Right atrium auricular region (tissue), 2 donors: ENCODE measurements around the gene HACE1. TPM values are rescaled to one million over a fixed set of nuclear protein-coding genes. Genes with fewer than 3 reads are reported as not detected.
A peak's percentile ranks its signal among the peaks of the same experiment; 100 is the strongest.
"Not testable (repeated sequence)": the region's sequence is repeated elsewhere in the genome, so short reads cannot be mapped to it uniquely, and the experiment has no call there.

ENCODE experiments used
- DNase-seq: peaks from one replicate; pipeline ENCODE4 v3.0.0-alpha.2; 2019; ENCODE audit warnings: low spot score
- H3K27ac ChIP-seq, 2 donors: fragments of 200-600 bp; sonication (generic); 1 replicate in 1 of 2; 2 replicates in 1 of 2; pipeline ENCODE4 v1.5.1; 2016 to 2019
- H3K27me3 ChIP-seq, 2 donors: fragments of 200-600 bp; sonication (generic); one replicate each; pipeline versions ENCODE4 v1.5.1 to v1.6.0; 2017 to 2019
- H3K36me3 ChIP-seq: fragments of 200-600 bp; sonication (generic); one replicate; pipeline ENCODE4 v1.5.1; 2016
- H3K4me1 ChIP-seq, 2 donors: fragments of 200-600 bp; sonication (generic); one replicate each; pipeline versions ENCODE4 v1.5.1 to v1.6.0; 2017 to 2019
- H3K4me3 ChIP-seq, 2 donors: fragments of 200-600 bp; sonication (generic); 1 replicate in 1 of 2; 2 replicates in 1 of 2; pipeline ENCODE4 v1.5.1; 2017 to 2019; ENCODE audit warnings: mild to moderate bottlenecking in 1 of 2, moderate library complexity in 1 of 2
- H3K9me3 ChIP-seq, 2 donors: fragments of 200-600 bp; sonication (generic); one replicate each; pipeline ENCODE4 v1.5.1; 2019
- CTCF ChIP-seq, 2 donors: fragments of 200-600 bp; sonication (generic); IDR thresholded peaks; one replicate each; pipeline ENCODE4 v1.5.1; 2019; ENCODE audit warnings: antibody characterized with exemption in 2 of 2
- total RNA-seq, 2 donors: library from RNA; depleted of rRNA; stranded (reverse); fragments of >200 nt; gene quantifications; one replicate each; pipeline ENCODE4 v1.1.0, GENCODE V29; 2016

Gene HACE1
- total RNA-seq, 2 donors from 2014 or later: 6.0 to 6.8 TPM

DNA sequence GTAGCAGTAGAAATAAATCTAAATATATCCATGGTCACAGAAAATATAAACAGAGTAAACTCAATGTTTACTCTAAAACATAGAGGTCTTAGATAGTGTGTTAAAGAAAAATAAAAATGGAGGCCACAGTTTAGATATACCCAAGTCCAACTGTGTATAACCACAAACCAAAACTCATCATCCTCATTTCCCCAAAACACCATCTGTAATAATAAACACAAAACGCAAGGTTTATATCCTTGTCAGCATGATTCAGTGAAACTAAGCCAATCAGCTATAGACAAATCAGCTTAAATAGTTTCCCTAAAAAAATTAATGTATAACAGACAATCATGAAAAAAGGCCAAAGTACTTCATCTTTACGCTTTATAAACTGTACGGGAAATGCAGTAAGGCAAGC is 2.7 kb upstream of the HACE1 start:
- no peaks in the 10 kb centered on the region for H3K9me3 ChIP-seq
- H3K4me1 ChIP-seq: peaks cover 0 to 10% of the 10 kb centered on the region in 2 donors

DNA sequence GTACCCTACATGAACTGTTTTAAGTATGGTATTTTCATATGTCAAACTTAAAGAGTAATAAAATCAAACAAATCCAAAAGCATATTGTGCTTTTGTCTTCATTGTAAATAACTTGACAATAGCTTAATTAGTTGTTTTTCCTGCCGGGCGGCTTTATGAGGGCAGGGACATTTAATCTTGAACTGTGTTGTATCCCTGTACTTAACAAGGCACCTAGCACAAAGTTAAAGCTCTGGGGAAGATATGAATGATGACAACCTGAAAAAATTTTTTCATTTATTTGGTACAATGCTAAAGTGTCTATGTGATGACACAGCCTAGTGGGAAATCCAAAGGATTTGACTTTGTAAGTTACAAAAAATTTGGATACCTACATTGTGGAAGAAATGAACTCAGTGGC is 502 bp upstream of the HACE1 start:
- Histone ChIP-seq H3K36me3 (no peaks in the 10 kb centered on the region), H3K27ac (peak overlapping the region; percentile 79 to 80)

More for the DNA sequence above, 2.7 kb upstream of the HACE1 start:
- DNase-seq: no peak
- H3K4me3 ChIP-seq: no peak overlapping the region
- H3K27me3 ChIP-seq: no peaks in the 10 kb centered on the region
- no peak for TF ChIP-seq CTCF (IDR thresholded peaks at IDR 0.05)
- H3K27ac ChIP-seq: no peak overlapping the region
- no peaks in the 10 kb centered on the region for H3K36me3 ChIP-seq

DNA sequence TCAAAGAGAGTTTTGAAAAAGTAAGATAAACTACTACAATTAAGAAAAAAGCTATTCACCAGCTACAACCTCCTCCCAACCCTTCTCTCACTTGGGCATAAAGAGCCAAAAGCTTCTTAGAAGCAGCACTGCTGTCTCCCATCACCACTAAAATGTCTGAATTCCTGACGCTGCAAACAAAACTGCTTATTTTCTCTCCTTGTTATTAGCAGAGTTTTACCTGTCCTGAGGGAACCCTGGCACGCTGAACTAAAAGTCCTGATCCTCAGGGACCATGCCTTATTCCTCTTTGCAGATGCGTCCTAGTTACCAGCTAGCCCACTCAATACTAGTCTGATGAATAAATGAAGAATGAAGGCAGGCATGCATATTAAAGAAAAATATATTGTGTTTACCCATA is 1.1 kb downstream of the HACE1 start:
- no peaks in the 10 kb centered on the region for H3K9me3 ChIP-seq
- H3K4me3 ChIP-seq: peak overlapping the region; percentile 80 to 81
- no peaks in the 10 kb centered on the region for H3K27me3 ChIP-seq
- no peak for DNase-seq
- peaks cover 0 to 10% of the 10 kb centered on the region in 2 donors for H3K4me1 ChIP-seq
- no peak for TF ChIP-seq CTCF (IDR thresholded peaks at IDR 0.05)
- H3K27ac ChIP-seq: peak overlapping the region in 1 of 2 donors; percentile 80
- H3K36me3 ChIP-seq: no peaks in the 10 kb centered on the region

More for the DNA sequence above, 502 bp upstream of the HACE1 start:
- H3K4me1 ChIP-seq: peaks cover 0 to 10% of the 10 kb centered on the region in 2 donors
- no peaks in the 10 kb centered on the region for H3K27me3 ChIP-seq
- H3K9me3 ChIP-seq: no peaks in the 10 kb centered on the region
- H3K4me3 ChIP-seq: peak overlapping the region; percentile 80 to 81
- TF ChIP-seq CTCF (IDR thresholded peaks at IDR 0.05): no peak
- DNase-seq: no peak

GRCh38 chr6:104855507-104855906 is 4.2 kb downstream of the HACE1 start:
- no peak for TF ChIP-seq CTCF (IDR thresholded peaks at IDR 0.05)
- DNase-seq: no peak
- Histone ChIP-seq H3K4me3 (no peak overlapping the region), H3K27me3 (no peaks in the 10 kb centered on the region), H3K27ac (no peak overlapping the region), H3K4me1 (peaks cover 0 to 10% of the 10 kb centered on the region in 2 donors), H3K36me3 (peaks cover 6% of the 10 kb centered on the region), H3K9me3 (no peaks in the 10 kb centered on the region)

GRCh38 chr6:104847721-104848120 is 12.0 kb downstream of the HACE1 start:
- not testable (repeated sequence) for H3K4me3 ChIP-seq, H3K27ac ChIP-seq, H3K27me3 ChIP-seq, H3K4me1 ChIP-seq, H3K9me3 ChIP-seq, DNase-seq
- peaks cover 12% of the 10 kb centered on the region for H3K36me3 ChIP-seq

DNA sequence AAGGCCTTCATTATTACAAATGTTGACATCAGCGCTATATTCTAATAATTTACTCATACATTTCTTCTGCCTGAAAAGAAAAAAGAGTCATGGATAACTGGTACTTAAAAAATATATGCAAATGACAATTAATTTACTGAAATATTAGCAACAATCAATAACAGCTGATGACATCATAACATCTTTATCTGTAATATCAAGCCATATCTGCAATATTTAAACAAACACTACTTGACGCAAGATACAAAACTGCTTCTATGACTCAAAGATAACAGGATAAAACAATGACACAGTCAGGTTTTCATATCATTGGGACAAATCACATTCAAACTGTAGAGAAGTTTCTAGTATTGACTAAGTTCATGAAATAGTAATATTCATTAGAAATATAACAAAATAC is 16.5 kb downstream of the HACE1 start:
- no peaks in the 10 kb centered on the region for H3K9me3 ChIP-seq
- H3K27me3 ChIP-seq: no peaks in the 10 kb centered on the region
- peaks cover 11% of the 10 kb centered on the region for H3K36me3 ChIP-seq
- H3K27ac ChIP-seq: no peak overlapping the region
- no peak overlapping the region for H3K4me3 ChIP-seq
- TF ChIP-seq CTCF (IDR thresholded peaks at IDR 0.05): no peak
- no peaks in the 10 kb centered on the region for H3K4me1 ChIP-seq
- DNase-seq: no peak
